Right lobe of liver (tissue), 4 donors: ENCODE results near the gene ATXN1.

Source experiments
- CTCF ChIP-seq, 4 donors: fragments of 200-600 bp in 3 of 4; fragments of 450-650 bp in 1 of 4; IDR thresholded peaks; one replicate each; pipeline versions ENCODE4 v1.5.1 to v1.8.0; 2016 to 2022; ENCODE audit warnings: antibody characterized with exemption in 4 of 4, mild to moderate bottlenecking in 2 of 4
- POLR2A ChIP-seq: fragments of 450-650 bp; IDR thresholded peaks from one replicate; pipeline ENCODE4 v1.6.1; 2017; ENCODE audit warnings: antibody characterized with exemption, mild to moderate bottlenecking
- donor health status: DM: no; HTN: no; CAD: no.
- donor health status: DM: no; HTN: no; CAD: no.
- donor health status: DM: no; HTN: yes; CAD: no.

- TF ChIP-seq CTCF (IDR thresholded peaks at IDR 0.05): no peak
- TF ChIP-seq POLR2A: no peak
Measured at GRCh38 chr6:16540804-16541752, 220.2 kb downstream of the ATXN1 start.
